WTC11 (cell line): ENCODE data around the gene MAP3K6. TPM values are rescaled to one million over a fixed set of nuclear protein-coding genes. Genes with fewer than 3 reads are reported as not detected.

ENCODE experiments used
- ATF1 ChIP-seq: sonication (generic); formaldehyde crosslinking; IDR thresholded peaks from 2 replicates; pipeline ENCODE4 v1.8.1; 2023; ENCODE audit warnings: mild to moderate bottlenecking, moderate library complexity, missing genetic modification reagents
- CREB1 ChIP-seq: sonication (generic); formaldehyde crosslinking; IDR thresholded peaks from 2 replicates; pipeline ENCODE4 v1.8.0; 2023; ENCODE audit warnings: mild to moderate bottlenecking, missing genetic modification reagents
- ETV6 ChIP-seq: sonication (generic); formaldehyde crosslinking; IDR thresholded peaks from 2 replicates; pipeline ENCODE4 v1.8.1; 2022; ENCODE audit warnings: mild to moderate bottlenecking, missing genetic modification reagents
- FOXK1 ChIP-seq: sonication (generic); formaldehyde crosslinking; IDR thresholded peaks from 2 replicates; pipeline ENCODE4 v1.8.0; 2022; ENCODE audit warnings: mild to moderate bottlenecking, moderate library complexity, missing genetic modification reagents
- GABPB1 ChIP-seq: sonication (generic); formaldehyde crosslinking; IDR thresholded peaks from 2 replicates; pipeline ENCODE4 v1.8.1; 2023; ENCODE audit warnings: mild to moderate bottlenecking, missing genetic modification reagents
- JUN ChIP-seq: sonication (generic); formaldehyde crosslinking; IDR thresholded peaks from 2 replicates; pipeline ENCODE4 v1.8.0; 2023; ENCODE audit warnings: mild to moderate bottlenecking, missing genetic modification reagents
- NR1H2 ChIP-seq: sonication (generic); formaldehyde crosslinking; IDR thresholded peaks from 2 replicates; pipeline ENCODE4 v1.9.0; 2021; ENCODE audit warnings: mild to moderate bottlenecking, moderate library complexity, missing genetic modification reagents
- PRRX2 ChIP-seq: fragments of 250-450 bp; sonication (Bioruptor Pico); IDR thresholded peaks from 2 replicates; pipeline ENCODE4 v1.8.0; 2021; ENCODE audit warnings: mild to moderate bottlenecking
- RELA ChIP-seq: sonication (generic); formaldehyde crosslinking; IDR thresholded peaks from 2 replicates; pipeline ENCODE4 v1.8.1; 2022; ENCODE audit warnings: missing genetic modification reagents, mild to moderate bottlenecking, borderline replicate concordance
- TCF7 ChIP-seq: sonication (generic); formaldehyde crosslinking; IDR thresholded peaks from 2 replicates; pipeline ENCODE4 v1.8.0; 2022; ENCODE audit warnings: mild to moderate bottlenecking, low read depth, missing genetic modification reagents, moderate library complexity
- ZNF396 ChIP-seq: fragments of 250-450 bp; sonication (Bioruptor Pico); IDR thresholded peaks from 2 replicates; pipeline ENCODE4 v1.8.0; 2021; ENCODE audit warnings: mild to moderate bottlenecking, moderate library complexity, borderline replicate concordance
- ZNF416 ChIP-seq: fragments of 250-450 bp; sonication (Bioruptor Pico); IDR thresholded peaks from 2 replicates; pipeline ENCODE4 v1.9.0; 2021; ENCODE audit warnings: mild to moderate bottlenecking, inconsistent platforms
- total RNA-seq: library from RNA; stranded (reverse); gene quantifications from 3 replicates; pipeline ENCODE4 v1.2.3, GENCODE V29; 2021
- TF ChIP-seq, protein P1 (sequence below): sonication (generic); formaldehyde crosslinking; IDR thresholded peaks from 2 replicates; pipeline ENCODE4 v1.8.0; 2022; ENCODE audit warnings: mild to moderate bottlenecking, missing genetic modification reagents
- TF ChIP-seq, protein P2 (sequence below): fragments of 250-450 bp; sonication (Bioruptor Pico); IDR thresholded peaks from 2 replicates; pipeline ENCODE4 v1.8.0; 2021; ENCODE audit warnings: mild to moderate bottlenecking
- TF ChIP-seq, protein P3 (sequence below): sonication (generic); formaldehyde crosslinking; conservative IDR thresholded peaks from 2 replicates; pipeline ENCODE4 v1.8.1; 2022; ENCODE audit warnings: mild to moderate bottlenecking, missing genetic modification reagents
- TF ChIP-seq, protein P4 (sequence below): sonication (generic); formaldehyde crosslinking; IDR thresholded peaks from 2 replicates; pipeline ENCODE4 v1.8.1; 2023; ENCODE audit warnings: mild to moderate bottlenecking, missing genetic modification reagents, borderline replicate concordance
- TF ChIP-seq, protein P5 (sequence below): sonication (generic); formaldehyde crosslinking; IDR thresholded peaks from 2 replicates; pipeline ENCODE4 v1.8.0; 2023; ENCODE audit warnings: missing genetic modification reagents, mild to moderate bottlenecking, borderline replicate concordance
- TF ChIP-seq, protein P6 (sequence below): sonication (generic); formaldehyde crosslinking; IDR thresholded peaks from 2 replicates; pipeline ENCODE4 v1.8.1; 2022; ENCODE audit warnings: mild to moderate bottlenecking, missing genetic modification reagents, moderate library complexity, borderline replicate concordance
- TF ChIP-seq, protein P7 (sequence below): sonication (generic); formaldehyde crosslinking; IDR thresholded peaks from 2 replicates; pipeline ENCODE4 v1.8.1; 2022; ENCODE audit warnings: mild to moderate bottlenecking, moderate library complexity, missing genetic modification reagents

Gene MAP3K6
- total RNA-seq, 1 experiment from 2014 or later: 15.0 TPM

DNA sequence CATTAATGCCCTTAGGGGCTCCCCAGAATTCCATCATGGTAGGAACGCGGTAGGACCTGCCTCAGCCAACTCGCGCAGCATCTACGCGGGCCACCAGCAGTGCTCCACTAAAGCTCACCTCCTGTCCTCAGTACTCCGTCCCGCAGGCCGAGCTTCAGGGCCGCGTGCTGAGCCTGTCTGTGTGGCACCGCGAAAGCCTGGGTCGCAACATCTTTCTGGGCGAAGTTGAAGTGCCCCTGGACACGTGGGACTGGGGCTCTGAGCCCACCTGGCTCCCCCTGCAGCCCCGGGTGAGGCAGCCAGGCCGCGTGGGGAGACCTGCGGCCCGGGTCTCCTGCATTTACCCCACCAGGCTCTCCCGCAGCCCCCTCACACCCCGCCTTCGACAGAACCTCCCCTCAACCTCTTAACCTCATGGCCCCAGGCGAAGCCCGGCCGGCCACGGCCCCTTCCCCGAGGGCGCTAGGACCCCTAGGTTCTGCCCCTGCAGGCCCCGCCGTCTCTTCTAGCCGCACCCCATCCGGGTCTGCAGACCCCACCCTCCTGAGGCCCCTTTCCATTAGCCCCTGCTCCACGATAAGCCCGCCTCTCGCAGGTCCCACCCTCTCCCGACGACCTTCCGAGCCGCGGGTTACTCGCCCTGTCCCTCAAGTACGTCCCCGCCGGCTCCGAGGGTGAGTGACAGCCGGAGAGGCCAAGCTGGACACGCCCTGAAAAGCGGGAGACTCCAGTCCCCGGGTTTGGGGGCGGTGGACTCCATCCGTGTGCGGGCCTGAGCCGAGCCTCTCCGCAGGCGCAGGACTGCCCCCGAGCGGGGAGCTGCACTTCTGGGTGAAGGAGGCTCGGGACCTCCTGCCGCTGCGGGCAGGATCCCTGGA, 15.9 kb downstream of the MAP3K6 start (continued):
- no peak for TF ChIP-seq TCF7 (CRISPR knock-in tag)
- TF ChIP-seq, protein P1, sequence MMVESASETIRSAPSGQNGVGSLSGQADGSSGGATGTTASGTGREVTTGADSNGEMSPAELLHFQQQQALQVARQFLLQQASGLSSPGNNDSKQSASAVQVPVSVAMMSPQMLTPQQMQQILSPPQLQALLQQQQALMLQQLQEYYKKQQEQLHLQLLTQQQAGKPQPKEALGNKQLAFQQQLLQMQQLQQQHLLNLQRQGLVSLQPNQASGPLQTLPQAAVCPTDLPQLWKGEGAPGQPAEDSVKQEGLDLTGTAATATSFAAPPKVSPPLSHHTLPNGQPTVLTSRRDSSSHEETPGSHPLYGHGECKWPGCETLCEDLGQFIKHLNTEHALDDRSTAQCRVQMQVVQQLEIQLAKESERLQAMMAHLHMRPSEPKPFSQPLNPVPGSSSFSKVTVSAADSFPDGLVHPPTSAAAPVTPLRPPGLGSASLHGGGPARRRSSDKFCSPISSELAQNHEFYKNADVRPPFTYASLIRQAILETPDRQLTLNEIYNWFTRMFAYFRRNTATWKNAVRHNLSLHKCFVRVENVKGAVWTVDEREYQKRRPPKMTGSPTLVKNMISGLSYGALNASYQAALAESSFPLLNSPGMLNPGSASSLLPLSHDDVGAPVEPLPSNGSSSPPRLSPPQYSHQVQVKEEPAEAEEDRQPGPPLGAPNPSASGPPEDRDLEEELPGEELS: no peak; the same call in none of the 2 replicates
- 0 out of 2 replicates have a peak, but pooled peaks have one; percentile 51 for TF ChIP-seq PRRX2 (CRISPR knock-in tag)
- TF ChIP-seq ATF1 (CRISPR knock-in tag): no peak
- TF ChIP-seq, protein P2, sequence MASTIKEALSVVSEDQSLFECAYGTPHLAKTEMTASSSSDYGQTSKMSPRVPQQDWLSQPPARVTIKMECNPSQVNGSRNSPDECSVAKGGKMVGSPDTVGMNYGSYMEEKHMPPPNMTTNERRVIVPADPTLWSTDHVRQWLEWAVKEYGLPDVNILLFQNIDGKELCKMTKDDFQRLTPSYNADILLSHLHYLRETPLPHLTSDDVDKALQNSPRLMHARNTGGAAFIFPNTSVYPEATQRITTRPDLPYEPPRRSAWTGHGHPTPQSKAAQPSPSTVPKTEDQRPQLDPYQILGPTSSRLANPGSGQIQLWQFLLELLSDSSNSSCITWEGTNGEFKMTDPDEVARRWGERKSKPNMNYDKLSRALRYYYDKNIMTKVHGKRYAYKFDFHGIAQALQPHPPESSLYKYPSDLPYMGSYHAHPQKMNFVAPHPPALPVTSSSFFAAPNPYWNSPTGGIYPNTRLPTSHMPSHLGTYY (CRISPR knock-in tag): peak; percentile 69; the same call in 1 of the 2 replicates
- TF ChIP-seq, protein P3, sequence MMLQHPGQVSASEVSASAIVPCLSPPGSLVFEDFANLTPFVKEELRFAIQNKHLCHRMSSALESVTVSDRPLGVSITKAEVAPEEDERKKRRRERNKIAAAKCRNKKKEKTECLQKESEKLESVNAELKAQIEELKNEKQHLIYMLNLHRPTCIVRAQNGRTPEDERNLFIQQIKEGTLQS (CRISPR knock-in tag): 0 out of 2 replicates have a peak, but pooled peaks have one; percentile 65
- TF ChIP-seq, protein P4, sequence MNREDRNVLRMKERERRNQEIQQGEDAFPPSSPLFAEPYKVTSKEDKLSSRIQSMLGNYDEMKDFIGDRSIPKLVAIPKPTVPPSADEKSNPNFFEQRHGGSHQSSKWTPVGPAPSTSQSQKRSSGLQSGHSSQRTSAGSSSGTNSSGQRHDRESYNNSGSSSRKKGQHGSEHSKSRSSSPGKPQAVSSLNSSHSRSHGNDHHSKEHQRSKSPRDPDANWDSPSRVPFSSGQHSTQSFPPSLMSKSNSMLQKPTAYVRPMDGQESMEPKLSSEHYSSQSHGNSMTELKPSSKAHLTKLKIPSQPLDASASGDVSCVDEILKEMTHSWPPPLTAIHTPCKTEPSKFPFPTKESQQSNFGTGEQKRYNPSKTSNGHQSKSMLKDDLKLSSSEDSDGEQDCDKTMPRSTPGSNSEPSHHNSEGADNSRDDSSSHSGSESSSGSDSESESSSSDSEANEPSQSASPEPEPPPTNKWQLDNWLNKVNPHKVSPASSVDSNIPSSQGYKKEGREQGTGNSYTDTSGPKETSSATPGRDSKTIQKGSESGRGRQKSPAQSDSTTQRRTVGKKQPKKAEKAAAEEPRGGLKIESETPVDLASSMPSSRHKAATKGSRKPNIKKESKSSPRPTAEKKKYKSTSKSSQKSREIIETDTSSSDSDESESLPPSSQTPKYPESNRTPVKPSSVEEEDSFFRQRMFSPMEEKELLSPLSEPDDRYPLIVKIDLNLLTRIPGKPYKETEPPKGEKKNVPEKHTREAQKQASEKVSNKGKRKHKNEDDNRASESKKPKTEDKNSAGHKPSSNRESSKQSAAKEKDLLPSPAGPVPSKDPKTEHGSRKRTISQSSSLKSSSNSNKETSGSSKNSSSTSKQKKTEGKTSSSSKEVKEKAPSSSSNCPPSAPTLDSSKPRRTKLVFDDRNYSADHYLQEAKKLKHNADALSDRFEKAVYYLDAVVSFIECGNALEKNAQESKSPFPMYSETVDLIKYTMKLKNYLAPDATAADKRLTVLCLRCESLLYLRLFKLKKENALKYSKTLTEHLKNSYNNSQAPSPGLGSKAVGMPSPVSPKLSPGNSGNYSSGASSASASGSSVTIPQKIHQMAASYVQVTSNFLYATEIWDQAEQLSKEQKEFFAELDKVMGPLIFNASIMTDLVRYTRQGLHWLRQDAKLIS (CRISPR knock-in tag): 0 out of 2 replicates have a peak, but pooled peaks have one; percentile 51
- TF ChIP-seq GABPB1 (CRISPR knock-in tag): no peak
- TF ChIP-seq ZNF396 (CRISPR knock-in tag): no peak
- TF ChIP-seq RELA (CRISPR knock-in tag): no peak
- TF ChIP-seq, protein P5, sequence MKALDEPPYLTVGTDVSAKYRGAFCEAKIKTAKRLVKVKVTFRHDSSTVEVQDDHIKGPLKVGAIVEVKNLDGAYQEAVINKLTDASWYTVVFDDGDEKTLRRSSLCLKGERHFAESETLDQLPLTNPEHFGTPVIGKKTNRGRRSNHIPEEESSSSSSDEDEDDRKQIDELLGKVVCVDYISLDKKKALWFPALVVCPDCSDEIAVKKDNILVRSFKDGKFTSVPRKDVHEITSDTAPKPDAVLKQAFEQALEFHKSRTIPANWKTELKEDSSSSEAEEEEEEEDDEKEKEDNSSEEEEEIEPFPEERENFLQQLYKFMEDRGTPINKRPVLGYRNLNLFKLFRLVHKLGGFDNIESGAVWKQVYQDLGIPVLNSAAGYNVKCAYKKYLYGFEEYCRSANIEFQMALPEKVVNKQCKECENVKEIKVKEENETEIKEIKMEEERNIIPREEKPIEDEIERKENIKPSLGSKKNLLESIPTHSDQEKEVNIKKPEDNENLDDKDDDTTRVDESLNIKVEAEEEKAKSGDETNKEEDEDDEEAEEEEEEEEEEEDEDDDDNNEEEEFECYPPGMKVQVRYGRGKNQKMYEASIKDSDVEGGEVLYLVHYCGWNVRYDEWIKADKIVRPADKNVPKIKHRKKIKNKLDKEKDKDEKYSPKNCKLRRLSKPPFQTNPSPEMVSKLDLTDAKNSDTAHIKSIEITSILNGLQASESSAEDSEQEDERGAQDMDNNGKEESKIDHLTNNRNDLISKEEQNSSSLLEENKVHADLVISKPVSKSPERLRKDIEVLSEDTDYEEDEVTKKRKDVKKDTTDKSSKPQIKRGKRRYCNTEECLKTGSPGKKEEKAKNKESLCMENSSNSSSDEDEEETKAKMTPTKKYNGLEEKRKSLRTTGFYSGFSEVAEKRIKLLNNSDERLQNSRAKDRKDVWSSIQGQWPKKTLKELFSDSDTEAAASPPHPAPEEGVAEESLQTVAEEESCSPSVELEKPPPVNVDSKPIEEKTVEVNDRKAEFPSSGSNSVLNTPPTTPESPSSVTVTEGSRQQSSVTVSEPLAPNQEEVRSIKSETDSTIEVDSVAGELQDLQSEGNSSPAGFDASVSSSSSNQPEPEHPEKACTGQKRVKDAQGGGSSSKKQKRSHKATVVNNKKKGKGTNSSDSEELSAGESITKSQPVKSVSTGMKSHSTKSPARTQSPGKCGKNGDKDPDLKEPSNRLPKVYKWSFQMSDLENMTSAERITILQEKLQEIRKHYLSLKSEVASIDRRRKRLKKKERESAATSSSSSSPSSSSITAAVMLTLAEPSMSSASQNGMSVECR (CRISPR knock-in tag): peak; percentile 42; the same call in 1 of the 2 replicates
- TF ChIP-seq ZNF416 (CRISPR knock-in tag): no peak
- TF ChIP-seq ETV6: 0 out of 2 replicates have a peak, but pooled peaks have one; percentile 38
- peak; percentile 39; the same call in 1 of the 2 replicates for TF ChIP-seq FOXK1 (CRISPR knock-in tag)
- TF ChIP-seq NR1H2 (CRISPR knock-in tag): no peak
- no peak for TF ChIP-seq CREB1
- peak; percentile 90; the same call in 1 of the 2 replicates for TF ChIP-seq JUN (CRISPR knock-in tag)
- TF ChIP-seq, protein P6, sequence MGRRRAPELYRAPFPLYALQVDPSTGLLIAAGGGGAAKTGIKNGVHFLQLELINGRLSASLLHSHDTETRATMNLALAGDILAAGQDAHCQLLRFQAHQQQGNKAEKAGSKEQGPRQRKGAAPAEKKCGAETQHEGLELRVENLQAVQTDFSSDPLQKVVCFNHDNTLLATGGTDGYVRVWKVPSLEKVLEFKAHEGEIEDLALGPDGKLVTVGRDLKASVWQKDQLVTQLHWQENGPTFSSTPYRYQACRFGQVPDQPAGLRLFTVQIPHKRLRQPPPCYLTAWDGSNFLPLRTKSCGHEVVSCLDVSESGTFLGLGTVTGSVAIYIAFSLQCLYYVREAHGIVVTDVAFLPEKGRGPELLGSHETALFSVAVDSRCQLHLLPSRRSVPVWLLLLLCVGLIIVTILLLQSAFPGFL (CRISPR knock-in tag): no peak; the same call in 1 of the 2 replicates
- TF ChIP-seq, protein P7, sequence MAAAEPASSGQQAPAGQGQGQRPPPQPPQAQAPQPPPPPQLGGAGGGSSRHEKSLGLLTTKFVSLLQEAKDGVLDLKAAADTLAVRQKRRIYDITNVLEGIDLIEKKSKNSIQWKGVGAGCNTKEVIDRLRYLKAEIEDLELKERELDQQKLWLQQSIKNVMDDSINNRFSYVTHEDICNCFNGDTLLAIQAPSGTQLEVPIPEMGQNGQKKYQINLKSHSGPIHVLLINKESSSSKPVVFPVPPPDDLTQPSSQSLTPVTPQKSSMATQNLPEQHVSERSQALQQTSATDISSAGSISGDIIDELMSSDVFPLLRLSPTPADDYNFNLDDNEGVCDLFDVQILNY (CRISPR knock-in tag): 0 out of 2 replicates have a peak, but pooled peaks have one; percentile 52
